K562 (cell line): ENCODE measurements around the gene UCP3. TPM values are rescaled to one million over a fixed set of nuclear protein-coding genes. Genes with fewer than 3 reads are reported as not detected.

Experiments used
- RBFOX2 ChIP-seq: fragments of 200-400 bp; formaldehyde crosslinking; IDR thresholded peaks from 2 replicates; pipeline ENCODE4 v1.6.1; 2017; ENCODE audit warnings: low read depth, mild to moderate bottlenecking, low read length, moderate library complexity
- SIN3A ChIP-seq, 2 experiments: fragments of 150-350 bp in 1 of 2; IDR thresholded peaks; 2 replicates each; pipeline ENCODE4 v1.6.1; 2011 to 2016; ENCODE audit warnings: borderline replicate concordance in 2 of 2, low read depth in 2 of 2, low read length in 2 of 2, mild to moderate bottlenecking in 2 of 2, moderate library complexity in 2 of 2; ENCODE audit not compliant: control insufficient read depth in 1 of 2
- SPI1 ChIP-seq: IDR thresholded peaks from 2 replicates; pipeline ENCODE4 v1.6.1; 2011; ENCODE audit warnings: low read depth, low read length, control low read depth, borderline replicate concordance
- YY1 ChIP-seq, 3 experiments: IDR thresholded peaks; 2 replicates each; pipeline ENCODE4 v1.6.1; 2011; ENCODE audit warnings: low read length in 2 of 3, mild to moderate bottlenecking in 2 of 3, moderate library complexity in 2 of 3, borderline replicate concordance in 1 of 3, control low read depth in 1 of 3, low read depth in 1 of 3; ENCODE audit not compliant: insufficient read depth in 3 of 3, insufficient replicate concordance in 2 of 3, control insufficient read depth in 1 of 3, insufficient read length in 1 of 3; ENCODE audit errors: extremely low read depth in 1 of 3
- polyA plus RNA-seq, 8 experiments: library from polyadenylated mRNA; depleted of rRNA in 4 of 8; stranded (reverse) in 5 of 8; unstranded in 3 of 8; fragments of >200 nt; fragmentation: Nextera tagmentation in 2 of 8; fragmentation: Illumina TruSeq in 1 of 8; extraction: Ambion mirVana in 2 of 8; extraction: Trizol in 1 of 8; gene quantifications; 2 replicates each; pipeline versions ENCODE4 v1.2.1 to v1.2.3, GENCODE V29; 2011 to 2014; ENCODE audit warnings: inconsistent platforms in 1 of 8, missing spikeins in 1 of 8
- total RNA-seq, 7 experiments: library from RNA; depleted of rRNA in 6 of 7; stranded (reverse); fragments of >200 nt in 6 of 7; fragmentation: Illumina TruSeq in 2 of 7; extraction: Trizol in 2 of 7; gene quantifications; 2 replicates each; pipeline versions ENCODE4 v1.2.1 to v1.2.3, GENCODE V29; 2011 to 2021; ENCODE audit warnings: low replicate concordance in 1 of 7
- TF ChIP-seq, protein P1 (sequence below), 2 experiments: IDR thresholded peaks; 2 replicates each; pipeline ENCODE4 v1.6.1; 2012; ENCODE audit warnings: improper control_type of control experiment in 2 of 2, low read depth in 2 of 2, low read length in 2 of 2, borderline replicate concordance in 1 of 2

Gene UCP3
- total and polyA plus RNA-seq, 9 of the 15 experiments (the other 6 are each of a cell fraction or from before 2014, with no cell fraction given), result 0.05 to 0.65 (median 0.25) TPM; not detected in 2

DNA sequence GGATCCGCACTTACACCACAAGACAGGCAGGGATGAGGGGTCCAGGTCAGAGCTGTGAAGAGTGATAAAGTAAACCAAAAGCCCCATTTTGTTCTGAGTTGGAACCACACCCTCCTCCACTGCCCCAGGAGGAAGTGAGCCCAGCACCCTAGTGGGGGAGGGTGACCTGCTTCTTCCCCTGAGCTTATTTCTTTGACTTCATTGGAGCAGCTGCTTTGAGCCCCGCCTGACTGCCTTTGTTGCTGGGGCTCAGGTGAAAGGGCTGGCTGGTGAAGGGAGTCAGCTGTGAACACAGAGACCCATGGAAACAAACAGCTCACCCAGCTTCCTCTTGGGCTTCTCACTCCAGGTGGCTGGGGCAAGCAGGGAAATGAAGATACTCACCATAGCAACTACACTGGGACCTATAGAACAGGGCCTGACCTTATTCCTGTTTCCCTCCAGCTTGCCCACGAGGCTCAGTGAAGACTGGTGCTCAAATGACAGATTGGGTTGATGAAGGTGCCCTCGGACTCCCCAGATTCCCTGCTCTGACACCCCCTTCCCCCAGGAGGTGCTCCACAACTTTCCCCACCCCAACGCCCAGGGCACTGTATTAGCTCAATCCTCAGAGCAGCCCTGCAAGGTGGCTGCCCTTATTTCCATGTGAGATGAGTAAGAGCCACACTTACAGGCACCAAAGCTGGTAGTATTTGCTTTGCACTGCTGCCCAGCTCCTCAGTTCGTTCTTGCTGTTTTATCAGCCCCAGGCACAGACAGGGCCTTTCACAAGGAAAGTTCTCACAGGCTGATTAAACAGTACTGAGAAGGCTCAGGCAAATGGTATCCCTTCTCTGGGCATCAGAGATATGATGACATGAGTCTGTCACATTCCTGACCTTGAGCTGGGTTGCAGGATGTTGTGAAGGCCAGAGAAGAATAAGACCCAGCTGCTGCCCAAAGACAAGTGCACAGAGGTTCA, 28.6 kb downstream of the UCP3 start (continued):
- TF ChIP-seq YY1 (IDR thresholded peaks at IDR 0.05; ENCODE audit: borderline replicate concordance in 1 of 3, control insufficient read depth in 1 of 3, extremely low read depth in 1 of 3, insufficient read depth in 3 of 3, insufficient read length in 1 of 3, insufficient replicate concordance in 2 of 3, low read depth in 1 of 3, low read length in 2 of 3) (peak in 1 of 3 experiments; percentile 45), RBFOX2 (peak; percentile 51), SIN3A (IDR thresholded peaks at IDR 0.05; ENCODE audit: borderline replicate concordance in 2 of 2, control insufficient read depth in 1 of 2, low read depth in 2 of 2, low read length in 2 of 2) (peak in 1 of 2 experiments; percentile 81; a peak in 1 of 4 replicates), SPI1 (peak; percentile 88)
- TF ChIP-seq, protein P1, sequence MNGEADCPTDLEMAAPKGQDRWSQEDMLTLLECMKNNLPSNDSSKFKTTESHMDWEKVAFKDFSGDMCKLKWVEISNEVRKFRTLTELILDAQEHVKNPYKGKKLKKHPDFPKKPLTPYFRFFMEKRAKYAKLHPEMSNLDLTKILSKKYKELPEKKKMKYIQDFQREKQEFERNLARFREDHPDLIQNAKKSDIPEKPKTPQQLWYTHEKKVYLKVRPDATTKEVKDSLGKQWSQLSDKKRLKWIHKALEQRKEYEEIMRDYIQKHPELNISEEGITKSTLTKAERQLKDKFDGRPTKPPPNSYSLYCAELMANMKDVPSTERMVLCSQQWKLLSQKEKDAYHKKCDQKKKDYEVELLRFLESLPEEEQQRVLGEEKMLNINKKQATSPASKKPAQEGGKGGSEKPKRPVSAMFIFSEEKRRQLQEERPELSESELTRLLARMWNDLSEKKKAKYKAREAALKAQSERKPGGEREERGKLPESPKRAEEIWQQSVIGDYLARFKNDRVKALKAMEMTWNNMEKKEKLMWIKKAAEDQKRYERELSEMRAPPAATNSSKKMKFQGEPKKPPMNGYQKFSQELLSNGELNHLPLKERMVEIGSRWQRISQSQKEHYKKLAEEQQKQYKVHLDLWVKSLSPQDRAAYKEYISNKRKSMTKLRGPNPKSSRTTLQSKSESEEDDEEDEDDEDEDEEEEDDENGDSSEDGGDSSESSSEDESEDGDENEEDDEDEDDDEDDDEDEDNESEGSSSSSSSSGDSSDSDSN (IDR thresholded peaks at IDR 0.05; ENCODE audit: borderline replicate concordance in 1 of 2, low read depth in 2 of 2, low read length in 2 of 2), result 0 out of 4 replicates have a peak, but pooled peaks of 1 of the 2 experiments have one; percentile 39
